ENCODE results near the gene TRMT13.

DNA sequence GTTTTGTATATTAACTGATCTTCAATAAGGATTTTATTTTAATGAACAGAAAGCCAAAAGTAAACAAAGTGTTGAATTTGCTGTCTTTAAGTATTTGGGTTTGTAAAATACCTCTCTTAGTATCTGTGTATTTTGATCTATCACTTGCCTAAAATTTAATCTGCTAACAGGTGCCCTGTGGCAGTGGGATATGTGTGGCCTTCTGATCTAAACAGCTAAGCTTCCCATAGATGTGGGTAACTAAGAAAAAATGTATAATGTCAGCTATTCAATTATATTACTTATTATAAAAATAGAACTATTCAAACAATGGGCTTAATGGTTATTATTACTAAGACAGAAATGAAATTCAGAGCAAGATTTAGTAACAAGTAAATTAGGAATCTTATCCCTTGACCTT, 29.9 kb downstream of the TRMT13 start:
- TF ChIP-seq ZNF274 (IDR thresholded peaks at IDR 0.05; ENCODE audit: low read depth, low read length) (no peak), YY1 (IDR thresholded peaks at IDR 0.05; ENCODE audit: insufficient read depth, insufficient read length) (no peak), SUZ12 (IDR thresholded peaks at IDR 0.05; ENCODE audit: extremely low read depth, insufficient read depth, insufficient read length) (no peak)

Measured in NT2/D1 (cell line).